Fibroblast of peridontal ligament (primary cell): Measurements from ENCODE around the gene IL10.
A peak's percentile ranks its signal among the peaks of the same experiment; 100 is the strongest.

Source experiments
- DNase-seq: peaks from one replicate; pipeline ENCODE4 v3.0.0-alpha.2; 2010; ENCODE audit errors: extremely low read depth

IL10 gene

GRCh38 chr1:206735553-206736031, 36.7 kb downstream of the IL10 start:
- peak; percentile 27 for DNase-seq

DNA sequence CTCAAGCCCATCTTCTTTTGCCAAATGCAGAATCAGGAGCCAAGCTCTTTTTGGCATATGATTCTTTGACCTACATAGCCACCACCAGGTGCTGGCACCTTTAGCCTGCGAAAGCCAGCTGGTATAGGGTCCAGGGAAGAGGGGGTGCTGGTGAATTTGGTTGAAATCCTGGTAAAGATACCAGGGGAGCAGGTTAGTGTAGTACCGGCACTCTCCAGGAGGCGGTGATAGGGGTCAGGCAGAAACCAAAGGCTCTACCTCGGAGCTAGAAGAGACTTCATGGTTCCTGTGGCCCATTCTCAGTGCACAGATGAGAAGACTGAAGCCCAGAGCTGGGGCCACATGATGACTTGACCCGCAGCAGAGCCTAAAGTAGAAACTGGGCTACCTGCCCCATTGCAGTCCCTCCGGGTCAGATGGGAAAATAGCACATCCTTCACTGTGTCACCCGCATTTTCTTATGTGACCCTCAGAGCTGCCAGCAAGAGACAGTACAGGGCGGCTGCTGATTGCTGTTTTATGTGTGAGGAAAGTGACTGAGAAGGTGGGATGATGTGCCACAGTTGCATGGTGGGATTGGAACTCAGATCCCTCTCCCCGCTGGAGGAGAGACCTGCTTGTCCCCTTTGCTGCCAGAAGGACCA, 37.7 kb downstream of the IL10 start:
- peak; percentile 45 for DNase-seq

DNA sequence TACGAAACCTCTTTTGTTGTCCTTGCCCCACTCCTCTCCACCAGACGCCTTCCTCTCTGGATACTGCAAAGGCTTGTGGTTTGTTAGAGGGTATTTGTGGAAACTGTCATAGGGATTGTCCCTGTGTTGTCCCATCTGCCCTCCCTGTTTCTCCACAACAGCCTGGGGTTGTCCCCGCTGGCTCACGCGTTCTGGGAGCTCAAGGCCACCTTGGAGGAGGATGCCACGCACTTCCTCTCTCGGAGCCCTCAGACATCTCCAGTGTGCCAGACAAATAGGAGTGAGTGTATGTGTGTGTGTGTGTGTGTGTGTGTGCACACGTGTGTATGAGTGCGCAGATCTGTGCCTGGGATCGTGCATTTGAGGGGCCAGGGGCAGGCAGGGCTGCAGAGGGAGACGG, 39.3 kb downstream of the IL10 start:
- no peak for DNase-seq

DNA sequence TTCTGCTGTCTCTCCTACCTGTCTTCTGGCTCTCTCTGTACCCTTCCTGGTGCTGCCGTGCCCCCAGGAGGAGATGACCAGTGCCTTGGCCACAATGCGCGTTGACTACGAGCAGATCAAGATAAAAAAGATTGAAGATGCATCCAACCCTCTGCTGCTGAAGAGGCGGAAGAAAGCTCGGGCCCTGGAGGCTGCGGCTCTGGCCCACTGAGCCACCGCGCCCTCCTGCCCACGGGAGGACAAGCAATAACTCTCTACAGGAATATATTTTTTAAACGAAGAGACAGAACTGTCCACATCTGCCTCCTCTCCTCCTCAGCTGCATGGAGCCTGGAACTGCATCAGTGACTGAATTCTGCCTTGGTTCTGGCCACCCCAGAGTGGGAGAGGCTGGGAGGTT, 39.8 kb downstream of the IL10 start:
- DNase-seq, result no peak

- no peak for DNase-seq
These were observed 42.8 kb downstream of the IL10 start for GRCh38 chr1:206729507-206729906.

DNA sequence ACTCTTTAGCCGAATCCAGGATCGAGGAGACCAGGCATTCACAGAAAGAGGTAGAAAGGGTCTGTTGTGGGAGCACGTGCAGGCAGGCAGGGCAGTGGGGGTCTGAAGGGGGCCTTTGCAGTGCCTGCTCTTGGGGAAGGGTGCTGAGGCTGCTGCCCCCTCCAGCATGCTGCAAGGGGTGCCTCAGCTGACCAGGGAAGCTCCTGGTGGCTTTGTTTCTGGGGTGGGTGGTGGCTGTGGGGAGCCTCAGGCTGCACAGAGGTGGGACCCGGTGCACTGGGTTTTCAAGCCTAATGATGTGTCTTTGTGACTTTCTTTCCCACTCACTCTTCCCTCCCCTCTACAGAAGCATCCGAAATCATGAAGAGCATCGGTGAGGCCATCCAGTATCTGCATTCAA, 43.2 kb downstream of the IL10 start:
- DNase-seq, result no peak

- DNase-seq, result no peak
These were observed 43.7 kb downstream of the IL10 start for GRCh38 chr1:206728697-206728987.

- DNase-seq, result no peak
These were observed 44.2 kb downstream of the IL10 start for GRCh38 chr1:206727981-206728696.

DNA sequence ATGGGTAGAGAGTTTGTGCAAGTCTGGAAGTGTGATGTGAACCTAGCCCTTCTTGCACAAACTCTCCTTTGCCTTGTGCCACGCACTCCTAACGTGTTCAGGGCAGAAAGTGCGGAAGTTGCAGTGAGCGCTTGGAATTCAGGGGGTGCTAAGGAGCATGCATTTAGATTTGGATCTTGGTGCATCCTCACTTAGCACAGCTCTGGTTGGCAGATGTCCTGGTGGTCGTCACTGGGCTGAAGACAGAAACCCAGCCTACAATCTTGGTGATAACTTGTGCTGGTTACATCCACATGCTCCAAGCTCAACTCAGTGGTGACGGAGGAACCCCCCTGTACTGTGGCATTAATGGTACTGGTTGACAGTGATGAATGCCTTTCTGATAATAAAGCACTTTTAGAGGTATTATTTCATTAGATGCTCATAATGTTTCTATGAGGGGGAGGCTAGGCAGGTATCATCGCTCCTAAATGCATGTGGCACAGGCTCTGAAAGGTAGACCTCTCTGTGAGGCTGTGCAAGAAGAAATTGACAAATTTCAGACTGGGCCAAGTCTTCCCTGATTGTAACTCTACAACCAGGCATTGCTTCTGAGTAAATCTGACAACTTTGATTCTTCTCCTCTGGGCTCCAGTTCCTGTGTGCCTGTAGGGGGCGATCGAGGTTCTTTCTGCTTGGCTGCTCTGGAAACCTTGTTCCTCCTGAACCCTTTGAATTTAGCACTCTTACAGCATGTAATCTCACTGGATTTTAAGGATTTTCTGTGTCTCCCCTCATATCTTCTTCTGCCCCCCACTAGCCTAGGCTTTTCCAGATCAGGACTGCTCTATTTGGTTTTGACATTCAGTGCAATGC, 47.0 kb downstream of the IL10 start:
- DNase-seq, result peak; percentile 57

DNA sequence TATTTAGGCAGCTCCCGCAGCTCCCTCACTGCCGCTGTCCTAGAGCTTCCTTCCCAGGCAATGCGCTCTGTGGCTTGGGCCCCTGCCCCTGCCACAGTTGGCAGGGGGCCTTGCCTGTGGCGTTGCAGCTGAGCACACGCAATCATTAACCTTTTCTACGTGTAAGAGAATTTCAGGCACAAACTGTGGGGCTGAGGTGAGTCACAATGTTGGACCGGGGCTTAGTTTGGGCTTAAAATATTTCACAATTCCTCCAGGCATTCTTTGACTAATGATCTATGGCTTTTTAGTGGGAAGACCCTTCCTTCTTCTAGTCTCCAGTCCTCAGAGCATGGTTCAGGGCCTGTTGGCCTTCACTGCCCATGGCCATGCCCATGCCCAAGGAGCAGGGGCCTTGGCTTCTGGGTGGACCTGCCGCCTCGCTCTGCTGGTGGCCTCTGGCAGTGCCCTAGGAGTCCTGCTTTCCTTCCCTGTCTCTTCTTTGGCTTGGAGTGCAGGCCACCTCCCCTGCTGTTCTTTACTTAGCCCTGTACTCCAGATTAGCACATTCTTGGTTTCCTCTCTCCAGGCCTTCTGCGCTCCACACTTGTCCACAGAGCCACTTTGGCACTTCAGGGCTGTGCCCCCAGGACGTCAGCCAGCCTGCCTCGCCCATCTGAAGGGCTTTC, 48.4 kb downstream of the IL10 start:
- peak; percentile 90 for DNase-seq

- no peak for DNase-seq
These were observed 48.9 kb downstream of the IL10 start for GRCh38 chr1:206723462-206723804.

DNA sequence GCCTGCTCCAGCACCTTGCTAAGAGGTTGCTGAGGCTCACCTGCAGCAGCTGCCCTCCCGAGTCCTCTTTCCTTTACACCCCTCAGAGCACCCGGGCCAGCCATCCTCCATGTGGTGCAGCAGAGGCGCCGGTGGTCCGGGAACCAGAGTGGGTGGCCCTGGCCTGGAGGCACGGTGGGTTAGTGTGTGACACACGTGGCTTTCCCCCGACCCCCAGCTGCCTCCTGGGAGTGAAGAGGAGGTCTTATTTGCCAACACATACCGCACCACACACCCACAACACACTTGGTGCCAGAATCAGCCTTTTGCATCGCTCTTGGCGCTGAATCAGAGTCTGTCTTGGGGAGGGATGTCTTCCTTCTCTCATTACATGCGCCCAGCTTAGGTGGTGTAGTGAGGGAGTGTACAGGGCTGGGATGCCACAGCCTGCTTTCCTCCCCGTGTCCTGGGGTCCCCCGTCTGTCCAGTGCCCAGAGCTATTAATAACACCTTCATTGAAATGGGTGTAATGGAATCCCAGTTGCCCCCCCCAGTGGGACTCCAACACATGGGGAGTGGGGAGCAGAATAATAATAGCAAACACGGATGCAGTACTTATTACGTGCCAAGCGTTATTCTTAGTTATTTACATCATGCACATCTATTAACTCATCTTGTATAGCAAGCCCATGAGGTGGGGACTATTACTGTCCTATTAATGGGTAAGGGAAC, 49.4 kb downstream of the IL10 start:
- peak; percentile 38 for DNase-seq

DNA sequence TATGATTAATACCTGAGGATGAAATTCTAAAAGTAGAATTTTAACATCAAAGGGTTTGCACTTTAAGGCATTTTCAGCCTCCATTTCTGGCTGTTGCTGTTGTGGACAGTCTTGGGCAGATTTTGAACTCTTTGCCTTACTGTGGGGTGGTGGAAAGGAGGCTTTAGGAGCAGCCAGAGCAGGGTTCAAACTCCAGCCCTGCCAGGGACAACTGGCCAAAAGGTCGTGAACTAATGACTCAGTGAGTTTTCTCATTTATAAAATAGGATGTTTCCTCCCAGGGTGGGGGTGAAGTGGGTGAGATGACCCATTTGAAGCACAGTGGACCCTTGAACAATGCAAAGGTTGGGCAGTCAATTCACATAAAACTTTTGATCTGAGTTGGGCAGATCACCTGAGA, 50.8 kb downstream of the IL10 start:
- DNase-seq, result no peak

GRCh38 chr1:206719169-206719839, 53.0 kb downstream of the IL10 start:
- no peak for DNase-seq

- no peak for DNase-seq
These were observed 54.7 kb downstream of the IL10 start for GRCh38 chr1:206717674-206717989.
